MG63 (cell line): ENCODE data around the gene PTPRT. TPM values are rescaled to one million over a fixed set of nuclear protein-coding genes. Genes with fewer than 3 reads are reported as not detected.

Experiments used
- DNase-seq: peaks from one replicate; pipeline ENCODE4 v3.0.0-alpha.2; 2020
- H3K27me3 ChIP-seq: fragments of 250-450 bp; sonication (Bioruptor Pico); 2 replicates; pipeline ENCODE4 v1.5.1; 2020; ENCODE audit warnings: mild to moderate bottlenecking, moderate library complexity
- H3K36me3 ChIP-seq: fragments of 250-450 bp; sonication (Bioruptor Pico); 2 replicates; pipeline ENCODE4 v1.5.1; 2020; ENCODE audit warnings: mild to moderate bottlenecking, moderate library complexity
- H3K4me3 ChIP-seq: fragments of 250-450 bp; sonication (Bioruptor Pico); 2 replicates; pipeline ENCODE4 v1.5.1; 2020; ENCODE audit warnings: mild to moderate bottlenecking, moderate library complexity
- H3K9me3 ChIP-seq: fragments of 250-450 bp; sonication (Bioruptor Pico); 2 replicates; pipeline ENCODE4 v1.5.1; 2020; ENCODE audit warnings: mild to moderate bottlenecking, moderate library complexity
- total RNA-seq: library from RNA; depleted of rRNA; stranded (reverse); fragments of >200 nt; shearing (Covaris generic); gene quantifications from 2 replicates; pipeline ENCODE4 v1.2.3, GENCODE V29; 2014; ENCODE audit warnings: low replicate concordance

PTPRT gene
- total RNA-seq, 1 experiment from 2014 or later = not detected

GRCh38 chr20:43160941-43161340 lies 28.8 kb downstream of the PTPRT start:
- no peak for DNase-seq
- H3K4me3 ChIP-seq = no peak overlapping the region
- no peaks in the 10 kb centered on the region for H3K36me3 ChIP-seq
- H3K9me3 ChIP-seq = no peaks in the 10 kb centered on the region
- no peaks in the 10 kb centered on the region; the same call in 1 of the 2 replicates for H3K27me3 ChIP-seq

- Histone ChIP-seq H3K4me3 (no peak overlapping the region), H3K36me3 (no peaks in the 10 kb centered on the region), H3K27me3 (no peaks in the 10 kb centered on the region; the same call in 1 of the 2 replicates), H3K9me3 (no peaks in the 10 kb centered on the region)
- DNase-seq = no peak
Measured at GRCh38 chr20:43159994-43160393, 29.7 kb downstream of the PTPRT start.

- H3K27me3 ChIP-seq = no peaks in the 10 kb centered on the region; the same call in 1 of the 2 replicates
- no peaks in the 10 kb centered on the region for H3K9me3 ChIP-seq
- H3K36me3 ChIP-seq = no peaks in the 10 kb centered on the region
- DNase-seq = no peak
- H3K4me3 ChIP-seq = no peak overlapping the region
Measured at GRCh38 chr20:43155366-43156100, 34.2 kb downstream of the PTPRT start.

GRCh38 chr20:43151901-43152300 lies 37.8 kb downstream of the PTPRT start:
- Histone ChIP-seq H3K4me3 (no peak overlapping the region), H3K36me3 (no peaks in the 10 kb centered on the region), H3K9me3 (no peaks in the 10 kb centered on the region), H3K27me3 (no peaks in the 10 kb centered on the region; the same call in 1 of the 2 replicates)
- DNase-seq = no peak

GRCh38 chr20:43151256-43151655 lies 38.5 kb downstream of the PTPRT start:
- H3K9me3 ChIP-seq = no peaks in the 10 kb centered on the region
- no peak for DNase-seq
- H3K27me3 ChIP-seq = no peaks in the 10 kb centered on the region; the same call in 1 of the 2 replicates
- no peak overlapping the region for H3K4me3 ChIP-seq
- H3K36me3 ChIP-seq = no peaks in the 10 kb centered on the region

- H3K4me3 ChIP-seq = no peak overlapping the region
Measured at GRCh38 chr20:43140726-43141125, 49.0 kb downstream of the PTPRT start.

GRCh38 chr20:43138061-43138770 lies 51.5 kb downstream of the PTPRT start:
- Histone ChIP-seq H3K36me3 (no peaks in the 10 kb centered on the region), H3K4me3 (no peak overlapping the region), H3K27me3 (no peaks in the 10 kb centered on the region; the same call in 1 of the 2 replicates), H3K9me3 (no peaks in the 10 kb centered on the region)
- no peak for DNase-seq

More at GRCh38 chr20:43140726-43141125, 49.0 kb downstream of the PTPRT start:
- no peaks in the 10 kb centered on the region for H3K36me3 ChIP-seq
- no peak for DNase-seq
- H3K27me3 ChIP-seq = no peaks in the 10 kb centered on the region
- H3K9me3 ChIP-seq = no peaks in the 10 kb centered on the region

- no peak for DNase-seq
- H3K27me3 ChIP-seq = no peaks in the 10 kb centered on the region; the same call in 1 of the 2 replicates
- no peaks in the 10 kb centered on the region for H3K9me3 ChIP-seq
- no peak overlapping the region for H3K4me3 ChIP-seq
- no peaks in the 10 kb centered on the region for H3K36me3 ChIP-seq
Measured at GRCh38 chr20:43137160-43137559, 52.5 kb downstream of the PTPRT start.

DNA sequence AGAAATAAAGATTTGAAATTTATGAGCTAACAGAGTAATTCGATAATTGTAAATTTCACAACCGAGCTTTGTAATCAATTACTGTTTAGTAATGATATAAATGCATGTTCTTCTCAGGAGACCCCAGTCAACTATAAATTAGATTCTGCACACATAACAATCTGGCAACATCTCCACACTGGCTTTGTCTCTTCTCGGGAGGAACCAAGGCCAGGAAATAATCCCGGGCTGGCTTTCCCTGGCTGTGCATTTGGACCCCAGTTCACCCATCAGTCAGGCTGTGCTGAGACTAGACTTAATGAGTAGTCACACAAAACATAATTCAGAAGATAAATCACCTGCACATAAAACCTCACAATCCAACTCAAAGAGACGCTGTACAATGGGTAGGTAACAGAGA lies 65.5 kb downstream of the PTPRT start:
- Histone ChIP-seq H3K9me3 (no peaks in the 10 kb centered on the region), H3K36me3 (no peaks in the 10 kb centered on the region)
- DNase-seq = no peak

DNA sequence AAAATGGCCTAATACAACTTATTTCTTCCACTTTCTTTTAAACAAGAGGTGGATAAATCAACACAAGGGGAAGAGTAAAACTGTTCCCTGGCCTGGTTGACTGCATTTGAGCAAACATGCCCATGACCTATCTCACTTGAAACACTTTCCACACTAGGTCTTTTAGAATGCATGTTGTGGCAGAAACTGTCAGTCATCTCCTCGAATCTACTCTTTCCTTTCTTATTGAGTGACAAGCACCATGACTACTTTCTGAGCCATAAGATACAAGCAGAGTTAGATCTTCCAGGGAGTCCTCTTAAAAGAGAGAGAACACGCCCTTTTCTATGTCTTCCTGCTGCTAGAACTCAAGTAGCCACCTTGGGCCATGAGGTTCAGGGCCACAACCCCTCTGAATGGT lies 66.5 kb downstream of the PTPRT start:
- peaks cover 2% of the 10 kb centered on the region; the same call in 1 of the 2 replicates for H3K27me3 ChIP-seq
- no peaks in the 10 kb centered on the region for H3K9me3 ChIP-seq

More for the DNA sequence above, 65.5 kb downstream of the PTPRT start:
- Histone ChIP-seq H3K27me3 (peaks cover 2% of the 10 kb centered on the region; the same call in 1 of the 2 replicates), H3K4me3 (no peak overlapping the region)

DNA sequence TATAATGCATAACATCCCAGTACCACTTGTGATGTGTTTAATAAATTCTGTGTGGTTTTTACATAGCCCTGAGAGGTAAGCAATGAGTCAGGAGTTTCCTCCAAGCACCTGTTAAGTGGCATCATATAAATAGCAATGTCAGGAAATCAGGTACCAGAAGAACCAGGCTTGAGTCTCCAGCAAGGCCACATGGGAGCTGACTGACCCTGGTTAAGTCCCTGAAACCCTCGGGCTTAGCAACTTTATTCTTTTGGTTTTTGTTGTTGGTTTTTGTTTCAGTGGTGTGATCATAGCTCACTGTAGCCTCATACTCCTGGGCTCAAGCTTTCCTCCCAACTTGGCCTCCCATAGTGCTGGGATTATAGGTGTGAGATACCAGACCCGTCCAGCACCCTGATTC lies 70.0 kb downstream of the PTPRT start:
- DNase-seq = no peak
- Histone ChIP-seq H3K27me3 (no peaks in the 10 kb centered on the region), H3K4me3 (no peak overlapping the region), H3K36me3 (no peaks in the 10 kb centered on the region), H3K9me3 (no peaks in the 10 kb centered on the region)

More for the DNA sequence above, 66.5 kb downstream of the PTPRT start:
- H3K4me3 ChIP-seq = no peak overlapping the region
- no peak for DNase-seq
- H3K36me3 ChIP-seq = no peaks in the 10 kb centered on the region

DNA sequence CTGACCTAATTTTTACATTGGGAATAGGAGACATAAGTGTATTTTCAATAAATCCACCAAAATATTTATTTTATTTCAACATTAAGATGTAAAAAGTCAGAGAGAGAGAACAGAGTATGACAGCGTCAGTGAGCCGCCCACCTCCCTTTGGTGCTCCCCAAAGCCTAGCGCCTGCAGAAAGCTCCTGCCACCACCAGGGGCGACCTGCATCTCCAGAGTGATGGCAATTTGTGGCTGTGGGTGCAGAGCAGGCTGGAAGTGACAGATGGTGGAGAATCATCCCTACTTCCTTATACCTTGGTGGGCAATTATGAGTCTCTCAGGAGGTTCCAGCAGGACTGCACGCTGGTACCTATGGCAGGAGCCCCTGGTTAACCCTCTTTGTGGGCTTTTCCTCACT lies 87.3 kb downstream of the PTPRT start:
- peak; percentile 5 for DNase-seq
- Histone ChIP-seq H3K36me3 (no peaks in the 10 kb centered on the region), H3K27me3 (peaks cover 2% of the 10 kb centered on the region; the same call in 1 of the 2 replicates), H3K9me3 (no peaks in the 10 kb centered on the region), H3K4me3 (no peak overlapping the region)

- no peaks in the 10 kb centered on the region for H3K36me3 ChIP-seq
- no peaks in the 10 kb centered on the region for H3K9me3 ChIP-seq
- no peak overlapping the region for H3K4me3 ChIP-seq
- DNase-seq = no peak
- peaks cover 2% of the 10 kb centered on the region; the same call in 1 of the 2 replicates for H3K27me3 ChIP-seq
Measured at GRCh38 chr20:43096931-43097260, 92.8 kb downstream of the PTPRT start.

GRCh38 chr20:43096126-43096930 lies 93.4 kb downstream of the PTPRT start:
- H3K36me3 ChIP-seq = no peaks in the 10 kb centered on the region
- H3K9me3 ChIP-seq = no peaks in the 10 kb centered on the region
- H3K4me3 ChIP-seq = no peak overlapping the region
- DNase-seq = no peak
- H3K27me3 ChIP-seq = peaks cover 2% of the 10 kb centered on the region; the same call in 1 of the 2 replicates

GRCh38 chr20:43095034-43095433 lies 94.7 kb downstream of the PTPRT start:
- no peak for DNase-seq
- Histone ChIP-seq H3K27me3 (peaks cover 2% of the 10 kb centered on the region; the same call in 1 of the 2 replicates), H3K4me3 (no peak overlapping the region), H3K9me3 (no peaks in the 10 kb centered on the region), H3K36me3 (no peaks in the 10 kb centered on the region)

DNA sequence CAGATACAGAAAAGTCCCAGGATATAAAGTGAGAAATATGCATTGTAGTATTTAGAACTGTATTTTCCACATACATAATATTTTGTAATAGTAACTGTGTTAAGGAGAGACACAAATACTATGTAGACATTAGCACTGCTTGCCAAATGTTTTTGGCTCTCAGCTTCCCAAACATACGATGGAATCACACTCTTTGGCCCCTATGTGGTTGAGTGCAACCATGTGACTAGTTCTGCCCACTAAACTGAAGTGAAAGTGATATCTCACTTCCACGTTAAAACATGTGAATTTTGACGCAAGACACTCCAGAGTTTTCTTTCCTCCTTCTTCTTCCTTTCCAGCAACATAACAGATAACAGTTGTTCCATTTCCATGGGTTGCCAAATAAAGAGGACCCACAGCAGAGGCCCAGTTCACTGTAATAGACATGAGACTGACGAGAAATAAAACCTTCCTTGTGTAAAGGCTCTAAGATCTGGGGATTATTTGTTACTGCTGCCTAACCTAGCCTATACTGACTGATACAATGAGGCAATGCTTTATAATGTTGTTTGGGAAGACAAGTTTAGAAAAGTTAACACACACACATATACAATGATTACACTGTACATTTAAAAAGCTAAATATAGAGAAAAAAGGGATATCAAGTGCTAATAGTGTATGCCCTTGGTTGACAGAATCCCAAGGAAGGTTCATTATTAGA lies 97.2 kb downstream of the PTPRT start:
- H3K9me3 ChIP-seq = no peaks in the 10 kb centered on the region
- H3K27me3 ChIP-seq = no peaks in the 10 kb centered on the region
- H3K36me3 ChIP-seq = no peaks in the 10 kb centered on the region
- no peak overlapping the region for H3K4me3 ChIP-seq
- no peak for DNase-seq
